ENCODE results near the gene GOLGA6C.
"Not testable (repeated sequence)": the region's sequence is repeated elsewhere in the genome, so short reads cannot be mapped to it uniquely, and the experiment has no call there.

GRCh38 chr15:75227112-75227511 lies 31.0 kb upstream of the GOLGA6C start:
- not testable (repeated sequence) for TF ChIP-seq REST (IDR thresholded peaks at IDR 0.05; ENCODE audit: borderline replicate concordance); REST (CRISPR knock-in tag; IDR thresholded peaks at IDR 0.05; ENCODE audit: low read depth); ZNF12 (CRISPR knock-in tag; IDR thresholded peaks at IDR 0.05); FOXA1 (IDR thresholded peaks at IDR 0.05; ENCODE audit: borderline replicate concordance); SREBF1 (IDR thresholded peaks at IDR 0.05; ENCODE audit: borderline replicate concordance, low read depth, low read length); ZC3H4 (CRISPR knock-in tag; IDR thresholded peaks at IDR 0.05; ENCODE audit: borderline replicate concordance); RFX5 (IDR thresholded peaks at IDR 0.05; ENCODE audit: low read depth, low read length); CTCFL (IDR thresholded peaks at IDR 0.05; ENCODE audit: borderline replicate concordance, insufficient read depth, low read depth, low read length, poor library complexity, severe bottlenecking); ZSCAN29 (IDR thresholded peaks at IDR 0.05); EP300 (IDR thresholded peaks at IDR 0.05; ENCODE audit: low read length)
